Anterior cingulate cortex (tissue), 58 donors: Measurements from ENCODE around the gene ACKR3.

ENCODE experiments used
- DNase-seq, 58 donors: peaks; one replicate each; lab custom pipeline; 2025; lab: John Stamatoyannopoulos, UW

Gene ACKR3

DNA sequence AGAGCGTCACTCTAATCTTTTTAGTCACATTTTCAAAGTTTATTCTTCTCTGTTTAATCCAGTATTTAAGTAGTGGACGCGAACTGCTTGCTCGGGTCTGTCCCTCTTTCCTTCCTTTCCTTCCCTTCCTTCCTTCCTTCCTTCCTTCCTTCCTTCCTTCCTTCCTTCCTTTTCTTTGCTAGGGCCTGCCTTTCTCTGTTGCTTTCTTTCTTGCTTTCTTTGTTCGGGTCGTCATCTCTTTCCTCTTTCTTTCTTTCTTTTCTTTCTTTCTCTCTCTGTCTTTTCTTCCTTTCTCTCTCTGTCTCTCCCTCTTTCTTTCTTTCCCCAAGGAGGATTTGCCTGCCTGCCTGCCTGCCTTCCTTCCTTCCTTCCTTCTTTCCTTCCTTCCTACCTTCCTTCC lies 3.0 kb upstream of the ACKR3 start:
- DNase-seq, result no peak

DNA sequence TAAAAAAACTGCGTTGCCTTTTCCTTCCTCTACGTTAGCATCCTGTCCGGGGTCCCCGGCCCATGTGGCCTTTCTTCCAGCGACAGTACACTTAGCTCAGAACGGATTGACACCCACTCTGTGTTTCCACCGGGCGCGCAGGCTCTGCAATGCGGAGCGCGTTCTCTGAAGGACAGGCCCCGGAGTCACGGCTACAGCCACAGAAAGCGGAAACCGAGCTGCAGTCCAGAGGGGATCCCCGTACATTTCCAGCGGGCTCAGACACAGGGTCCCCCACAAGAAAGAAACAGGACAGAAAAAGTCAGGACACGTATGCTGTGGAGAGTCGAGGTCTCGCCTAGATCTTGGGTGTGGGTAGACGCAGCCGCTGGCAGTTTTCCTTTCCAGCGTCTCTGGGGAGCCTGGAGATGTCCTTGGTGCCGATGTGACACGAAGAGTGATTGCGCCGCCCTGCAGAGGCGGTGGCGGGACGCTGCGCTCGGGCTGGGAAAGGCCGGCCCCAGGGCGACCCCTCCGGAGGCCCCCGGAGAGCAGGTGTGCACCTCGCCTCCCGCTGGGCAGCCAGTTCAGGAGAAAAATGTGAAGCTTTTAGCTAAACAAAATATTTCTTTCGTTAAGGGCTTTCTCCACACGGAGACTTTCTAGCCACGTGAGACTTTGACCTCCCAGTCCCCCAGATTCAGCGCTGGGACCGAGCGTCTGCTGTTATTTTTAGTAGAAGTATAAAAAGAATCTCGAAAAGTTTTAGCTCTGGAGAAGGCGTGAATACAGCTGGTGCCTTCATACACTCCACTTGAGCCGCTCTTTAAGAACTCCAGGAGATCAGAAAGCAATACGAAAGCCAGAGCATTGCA lies 1.3 kb upstream of the ACKR3 start:
- peak in 25 of 58 donors; percentile 11 to 71 (median 37) for DNase-seq

DNA sequence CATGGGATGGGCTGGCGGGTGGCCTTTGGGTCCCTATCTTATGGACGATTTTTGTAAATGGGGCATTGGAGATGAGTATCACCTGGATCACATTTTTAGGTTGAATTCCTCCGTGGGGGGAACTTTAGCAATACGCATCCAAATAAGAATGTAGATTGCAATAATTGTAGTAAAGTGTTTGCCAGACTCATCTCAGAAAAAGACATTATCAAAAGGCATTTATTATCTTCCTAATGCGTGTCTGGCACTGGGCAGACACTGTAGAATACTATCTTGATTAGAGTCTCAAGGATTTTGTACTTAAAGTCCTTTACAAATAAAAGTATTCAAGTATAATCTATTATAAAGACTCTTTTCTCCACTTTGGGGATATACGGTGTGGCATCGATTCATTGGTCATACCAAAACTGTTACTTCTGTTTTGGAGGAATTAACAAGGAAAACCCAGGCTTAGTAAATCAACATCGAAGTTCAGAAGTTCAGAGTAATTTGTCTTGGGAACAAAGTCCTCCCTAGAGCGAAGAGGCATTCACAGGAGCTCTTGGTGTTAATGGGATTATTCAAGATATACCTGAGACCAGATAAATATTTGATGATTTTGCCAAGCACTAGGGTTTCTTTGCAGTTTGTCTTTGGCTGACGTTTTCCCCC lies 578 bp upstream of the ACKR3 start:
- DNase-seq, result no peak

DNA sequence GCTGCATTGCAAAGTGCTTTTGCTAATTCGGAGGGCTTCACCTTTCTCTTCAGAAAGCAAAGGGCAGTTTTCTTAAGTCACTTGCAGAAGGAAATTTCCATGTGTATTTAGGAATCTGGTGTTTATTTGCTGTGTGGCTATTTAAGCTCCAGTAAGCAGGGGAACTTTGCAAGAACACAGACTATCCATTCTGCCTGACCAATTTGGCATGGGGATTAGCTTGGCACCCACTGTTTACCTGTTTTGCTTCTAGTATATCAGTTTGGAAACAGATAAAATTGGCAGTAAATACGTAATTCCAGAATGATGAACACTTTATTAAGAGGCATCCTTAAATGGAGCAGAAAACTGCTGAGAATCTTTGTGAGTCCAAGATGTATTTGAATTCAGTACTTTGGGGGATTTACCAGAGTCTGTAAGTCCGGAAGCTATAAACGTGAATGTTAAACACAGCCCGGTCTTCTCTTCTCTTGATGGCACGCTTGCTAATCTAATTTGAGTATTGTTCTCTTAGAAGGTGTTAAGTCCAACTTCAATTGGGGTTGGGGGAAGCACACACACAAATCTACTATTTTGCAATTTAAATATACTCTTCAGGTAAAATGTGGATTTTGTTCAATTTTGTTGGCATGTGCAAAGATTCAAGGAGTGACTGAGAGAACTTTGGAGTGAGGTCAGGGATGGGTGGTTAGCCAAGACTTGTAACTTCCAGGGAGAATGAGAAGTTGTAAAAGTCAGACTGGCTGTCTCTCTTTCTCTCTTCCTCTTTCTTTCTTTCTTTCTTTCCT lies 650 bp downstream of the ACKR3 start:
- no peak for DNase-seq

DNA sequence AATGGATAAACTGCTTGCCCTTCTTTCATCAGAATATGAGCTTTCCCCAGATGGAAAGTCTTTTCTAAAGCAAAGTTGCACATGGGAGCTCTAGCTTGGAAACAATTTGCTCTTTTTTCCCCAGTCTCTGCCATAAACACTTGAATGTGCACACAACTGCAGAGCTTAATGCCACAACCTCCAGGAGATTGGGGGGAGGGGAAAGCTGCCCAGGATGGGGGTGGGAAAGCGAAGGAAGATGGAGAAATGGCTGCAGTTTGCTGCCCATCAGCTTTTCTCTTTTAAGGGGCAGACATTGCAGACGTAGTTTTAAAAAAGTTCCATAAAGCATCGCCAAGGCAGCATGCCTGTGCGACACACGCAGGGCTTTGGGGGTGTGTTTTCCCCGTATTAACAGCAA lies 1.5 kb downstream of the ACKR3 start:
- DNase-seq, result no peak

DNA sequence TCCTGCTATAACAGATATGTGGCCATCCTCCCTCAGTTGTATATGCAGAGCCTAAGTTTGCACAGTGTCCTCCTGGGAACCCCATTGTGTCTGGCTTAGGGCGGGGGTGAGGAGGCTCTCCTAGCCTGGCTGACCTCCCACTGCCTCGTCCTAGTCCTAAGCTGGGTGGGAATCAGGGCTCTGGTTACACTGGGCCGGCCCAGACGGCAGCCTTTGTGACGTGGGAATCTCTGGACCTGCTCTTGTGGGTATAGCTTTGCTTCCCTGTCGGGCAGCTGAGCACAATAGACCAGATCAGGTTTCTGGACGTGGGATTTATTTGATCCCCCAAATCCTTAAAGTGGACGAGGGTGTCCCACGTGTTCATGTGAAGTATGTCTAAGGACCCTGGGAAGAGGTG lies 2.9 kb downstream of the ACKR3 start:
- no peak for DNase-seq

DNA sequence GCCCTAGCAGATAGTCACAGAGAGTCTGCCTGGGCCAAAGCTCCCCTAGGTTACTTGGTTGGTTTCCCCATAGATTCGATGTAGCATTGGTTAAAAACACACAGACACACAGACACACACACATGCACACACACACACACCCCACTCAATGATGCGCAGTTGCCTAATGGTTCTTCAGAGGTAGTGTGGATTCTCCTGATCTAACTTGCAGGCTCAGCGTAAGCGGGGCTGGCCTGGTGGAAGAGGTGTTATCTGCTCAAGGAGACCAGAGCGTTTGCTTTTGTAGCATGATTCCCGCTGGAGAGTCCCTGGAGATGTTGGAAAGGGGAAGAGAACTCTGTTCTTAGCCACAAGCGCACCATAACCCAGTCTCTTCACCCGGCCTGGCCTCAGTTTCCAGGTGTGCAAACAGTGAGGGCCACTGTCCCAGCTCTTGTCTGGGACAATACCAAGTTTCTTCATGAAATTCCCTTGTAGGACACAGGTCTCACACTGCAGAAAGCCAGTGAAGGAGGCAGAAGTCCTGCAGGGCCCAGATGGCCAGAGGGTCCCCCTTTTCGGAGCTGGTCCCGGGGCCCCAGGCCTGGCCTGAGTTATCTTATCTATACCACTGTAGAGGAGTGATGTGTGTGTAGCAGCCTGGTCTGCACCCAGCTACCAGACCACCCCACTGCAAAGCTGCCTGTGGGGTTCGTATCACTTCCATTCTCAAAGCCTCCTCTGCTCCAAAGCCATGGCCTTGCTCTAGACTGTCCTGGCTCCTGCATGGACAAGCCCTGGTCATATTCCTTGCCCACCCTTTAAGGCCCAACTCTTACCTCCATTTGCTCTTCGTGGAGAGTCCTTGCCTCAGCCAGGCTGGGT lies 3.7 kb downstream of the ACKR3 start:
- DNase-seq, result no peak

DNA sequence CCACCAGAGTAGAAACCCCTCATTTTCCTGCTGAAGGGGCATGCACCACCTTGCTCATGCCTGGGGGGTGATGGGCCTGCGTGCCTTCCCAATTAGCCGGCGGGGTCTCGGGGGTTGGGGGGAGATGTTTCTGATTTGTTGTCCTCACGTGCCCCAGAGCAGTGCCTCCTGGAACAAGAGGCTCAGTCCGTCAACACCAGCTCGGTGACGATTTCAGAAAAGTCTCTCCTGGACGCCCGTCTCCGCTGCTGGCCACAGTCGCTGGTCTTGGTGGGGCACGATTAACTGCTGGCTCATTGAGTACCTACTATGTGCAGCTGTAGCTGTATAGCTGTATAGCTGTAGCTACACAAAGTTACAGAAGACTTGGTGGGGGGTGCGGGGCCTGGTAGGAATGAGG lies 4.4 kb downstream of the ACKR3 start:
- DNase-seq, result no peak

DNA sequence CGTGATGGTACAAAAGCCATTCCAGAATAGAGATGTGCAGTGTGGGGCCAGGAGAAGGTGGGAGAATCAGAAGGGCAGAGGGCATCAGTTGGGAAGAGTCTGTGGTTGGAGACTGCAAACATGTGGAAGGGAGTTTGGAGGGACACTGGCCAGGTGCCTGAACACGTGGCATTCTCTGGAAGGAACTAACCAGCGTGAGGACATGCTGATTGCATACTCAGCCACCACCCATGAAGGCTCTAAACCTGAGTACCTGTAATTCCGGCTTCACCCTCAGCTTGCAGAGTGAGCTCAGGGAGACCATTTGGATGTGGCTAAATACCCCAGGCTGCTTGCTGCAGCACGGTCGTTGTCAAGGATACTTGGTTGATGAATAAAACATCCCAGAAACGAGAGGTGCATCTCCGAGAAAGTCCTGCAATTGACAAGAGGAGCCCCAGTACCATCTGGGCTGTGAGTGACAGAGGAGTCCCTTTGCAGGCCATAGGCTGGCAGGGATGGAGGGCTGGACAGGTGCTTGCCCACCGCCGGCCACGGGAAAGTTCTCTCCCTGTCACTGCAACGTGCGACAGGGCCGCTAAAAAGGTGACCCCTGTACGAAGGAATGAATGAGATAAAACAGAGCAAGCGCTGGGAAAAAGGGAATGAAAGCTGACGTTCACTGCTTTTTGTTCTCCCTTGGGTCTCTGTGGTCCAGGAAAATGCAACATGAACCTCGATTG lies 5.0 kb downstream of the ACKR3 start:
- DNase-seq, result no peak

DNA sequence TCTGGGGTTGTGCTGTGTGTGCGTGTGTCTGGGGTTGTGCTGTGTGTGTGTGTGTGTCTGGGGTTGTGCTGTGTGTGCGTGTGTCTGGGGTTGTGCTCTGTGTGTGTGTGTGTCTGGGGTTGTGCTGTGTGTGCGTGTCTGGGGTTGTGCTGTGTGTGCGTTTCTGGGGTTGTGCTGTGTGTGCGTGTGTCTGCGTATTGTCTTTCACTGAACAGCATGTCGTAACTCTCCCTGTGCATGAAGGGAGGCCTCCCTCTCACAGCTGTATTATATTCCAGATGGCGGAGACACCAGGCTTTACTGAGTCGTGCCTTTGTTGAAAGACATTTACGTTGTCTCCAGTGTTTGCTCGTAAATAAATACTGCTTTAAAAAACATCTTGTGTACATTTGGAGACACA lies 5.9 kb downstream of the ACKR3 start:
- no peak for DNase-seq

DNA sequence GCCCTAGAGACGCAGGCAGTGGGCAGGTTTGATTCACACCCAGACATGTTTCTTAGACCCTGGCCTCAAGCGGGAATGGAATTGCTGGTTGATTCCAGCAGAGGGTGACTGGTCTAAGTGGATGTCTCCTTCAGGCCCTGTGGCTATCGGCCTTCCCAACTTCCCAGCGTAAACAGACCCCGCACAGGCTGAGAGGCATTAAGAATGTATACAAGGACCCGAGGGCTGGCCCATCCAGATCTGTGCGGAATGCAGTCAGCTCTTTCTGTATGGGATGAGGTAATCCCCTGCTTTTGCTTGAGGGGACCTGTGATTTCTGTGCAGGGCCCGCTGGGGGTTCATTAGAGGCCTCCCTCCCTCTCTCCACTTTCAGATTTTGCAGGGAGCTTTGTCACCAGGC lies 6.5 kb downstream of the ACKR3 start:
- no peak for DNase-seq

DNA sequence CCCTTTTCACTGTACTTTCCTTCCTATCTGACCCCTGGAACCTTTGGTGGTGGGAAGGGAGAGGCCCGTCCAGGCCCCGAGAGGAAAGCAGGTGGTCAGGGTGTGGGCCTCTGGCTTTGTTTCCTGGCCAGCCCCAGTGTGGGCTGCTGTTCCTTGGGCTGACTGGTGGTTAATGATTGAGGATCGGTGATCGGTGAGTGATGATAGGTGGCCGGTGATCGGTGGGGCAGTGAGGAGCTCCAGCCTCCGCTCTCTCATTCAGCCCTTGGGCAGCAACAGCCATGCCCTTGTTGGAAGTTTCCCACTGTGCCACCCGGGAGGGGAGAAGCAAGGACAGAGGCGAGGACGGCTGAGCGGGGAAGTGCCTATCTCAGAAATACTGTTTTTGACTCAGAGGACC lies 7.3 kb downstream of the ACKR3 start:
- no peak for DNase-seq

DNA sequence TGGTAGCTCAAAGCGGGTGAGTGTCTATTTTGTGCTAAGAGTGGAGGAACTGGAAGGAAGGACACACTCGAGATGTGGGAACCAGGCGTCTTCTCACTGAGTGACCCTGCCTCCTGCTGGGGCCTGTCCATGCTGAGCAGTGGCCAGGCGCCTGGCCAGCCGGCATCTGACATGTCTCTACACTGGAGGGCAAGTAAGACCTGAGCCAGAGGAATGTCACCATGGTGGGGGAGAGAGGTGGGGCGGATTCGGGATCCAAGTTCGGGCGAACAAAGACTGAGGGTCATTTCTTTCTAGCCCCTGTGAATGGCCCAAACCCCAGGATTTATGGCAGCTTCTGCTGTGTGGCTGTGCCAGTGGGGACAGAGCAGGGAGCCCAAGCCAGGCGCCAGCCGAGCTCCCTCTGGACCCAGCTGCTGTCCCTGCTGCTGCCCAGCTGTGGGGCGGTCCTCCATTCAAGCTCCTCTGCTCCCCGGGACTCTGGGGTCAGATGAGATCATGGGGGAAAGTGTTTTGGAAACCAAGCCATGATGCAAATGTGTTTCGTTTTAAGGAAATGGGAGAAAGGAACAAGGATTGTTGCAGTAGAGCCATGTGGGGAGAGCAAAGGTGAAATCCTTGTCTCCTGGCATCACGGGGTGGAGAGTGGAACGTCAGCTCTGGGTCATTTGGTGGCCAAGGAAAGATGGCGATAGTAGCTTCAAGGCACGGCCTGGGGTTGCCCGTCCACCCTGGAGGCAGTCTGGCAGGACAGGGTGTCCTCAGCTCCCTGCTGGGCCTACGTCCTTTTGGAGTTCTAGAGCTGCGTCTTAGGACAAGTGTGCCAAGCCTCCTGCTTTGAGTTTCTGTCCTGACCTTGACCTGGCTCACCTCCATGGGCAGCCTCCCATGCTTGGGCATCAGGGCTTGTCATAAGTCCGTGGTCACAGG lies 8.1 kb downstream of the ACKR3 start:
- DNase-seq, result peak in 31 of 58 donors; percentile 9 to 76 (median 36)

DNA sequence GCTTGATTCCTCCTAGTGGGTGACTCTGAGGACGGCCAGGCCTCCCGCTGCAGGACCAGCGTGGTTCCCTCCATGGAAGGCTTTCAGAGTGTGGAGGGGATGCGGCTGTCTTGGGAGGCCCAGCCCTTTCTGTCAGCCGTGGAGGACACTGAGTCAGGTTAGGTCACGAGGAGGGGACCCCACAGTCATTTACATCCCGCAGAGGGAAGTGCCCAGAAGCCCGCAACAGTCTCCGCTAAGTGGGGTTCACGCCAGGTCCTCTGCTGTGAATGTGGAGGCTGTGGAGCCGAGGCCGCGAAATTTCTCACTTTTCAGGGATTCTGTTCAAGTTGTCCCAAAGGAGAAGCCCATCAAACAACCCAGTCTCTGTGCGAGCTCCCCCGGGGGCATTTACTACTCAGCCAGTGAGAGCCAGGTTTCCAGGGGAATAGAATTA lies 8.8 kb downstream of the ACKR3 start:
- no peak for DNase-seq

DNA sequence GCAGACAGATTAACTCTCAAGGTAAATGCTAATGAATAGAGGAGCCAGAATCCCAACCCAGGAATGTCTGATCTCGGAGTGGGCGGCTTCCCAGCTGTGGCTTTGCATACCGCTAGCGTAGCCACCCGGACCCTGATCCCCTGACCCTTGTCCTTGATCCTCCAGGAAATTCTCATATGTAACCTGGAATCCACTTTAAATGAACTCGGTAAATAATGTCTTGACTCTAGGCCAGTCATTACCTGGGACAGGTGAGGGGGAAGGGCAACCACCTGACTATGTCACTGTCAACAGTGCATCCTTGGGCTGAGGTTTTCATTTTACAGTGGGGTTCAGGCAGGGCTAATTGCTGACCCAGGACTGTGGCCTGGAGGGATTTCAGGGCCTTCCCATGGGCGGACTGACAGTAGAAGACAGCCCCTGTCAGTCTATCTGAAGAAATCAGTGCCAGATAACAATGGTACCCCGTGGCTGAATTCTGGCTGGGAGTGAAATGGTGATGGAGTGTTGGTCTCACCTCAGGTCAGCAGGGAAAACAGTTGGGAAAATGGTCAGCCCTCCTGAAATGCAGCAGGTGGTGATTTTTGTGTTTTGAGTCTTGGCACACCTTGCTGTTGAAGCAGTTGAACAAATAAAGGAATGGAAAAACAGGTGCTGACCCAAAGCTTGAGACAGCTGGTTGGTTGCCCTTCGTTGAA lies 9.6 kb downstream of the ACKR3 start:
- DNase-seq, result no peak

DNA sequence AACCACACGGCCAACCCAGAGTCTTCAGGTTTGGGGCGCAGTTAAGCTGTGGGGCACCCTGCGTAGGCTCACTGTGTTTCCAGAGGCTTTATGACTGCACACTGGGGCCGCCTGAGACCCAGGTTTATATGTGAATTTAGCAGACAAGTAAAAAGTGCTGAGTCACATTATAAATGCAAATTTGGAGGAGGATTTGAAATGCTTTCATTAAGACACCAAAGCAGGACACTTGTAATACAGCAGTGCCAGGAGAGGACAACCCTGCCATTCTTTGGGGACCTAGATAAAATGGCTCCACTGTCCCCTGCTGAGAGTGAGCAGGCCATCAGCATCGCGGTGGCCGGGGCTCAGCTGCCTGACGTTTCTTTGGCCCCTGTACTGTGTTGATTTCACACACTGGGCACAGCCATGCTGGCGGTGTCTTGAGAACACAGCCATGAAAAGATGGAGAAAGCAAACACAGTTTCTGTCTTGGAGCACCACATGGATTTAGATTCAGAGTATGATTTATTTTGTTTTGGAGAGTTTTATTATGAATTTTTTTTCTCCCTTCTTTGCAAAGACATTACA lies 10.2 kb downstream of the ACKR3 start:
- peak in 41 of 58 donors; percentile 9 to 77 (median 40) for DNase-seq

DNA sequence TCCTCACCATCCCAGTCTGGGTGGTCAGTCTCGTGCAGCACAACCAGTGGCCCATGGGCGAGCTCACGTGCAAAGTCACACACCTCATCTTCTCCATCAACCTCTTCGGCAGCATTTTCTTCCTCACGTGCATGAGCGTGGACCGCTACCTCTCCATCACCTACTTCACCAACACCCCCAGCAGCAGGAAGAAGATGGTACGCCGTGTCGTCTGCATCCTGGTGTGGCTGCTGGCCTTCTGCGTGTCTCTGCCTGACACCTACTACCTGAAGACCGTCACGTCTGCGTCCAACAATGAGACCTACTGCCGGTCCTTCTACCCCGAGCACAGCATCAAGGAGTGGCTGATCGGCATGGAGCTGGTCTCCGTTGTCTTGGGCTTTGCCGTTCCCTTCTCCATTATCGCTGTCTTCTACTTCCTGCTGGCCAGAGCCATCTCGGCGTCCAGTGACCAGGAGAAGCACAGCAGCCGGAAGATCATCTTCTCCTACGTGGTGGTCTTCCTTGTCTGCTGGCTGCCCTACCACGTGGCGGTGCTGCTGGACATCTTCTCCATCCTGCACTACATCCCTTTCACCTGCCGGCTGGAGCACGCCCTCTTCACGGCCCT lies 11.2 kb downstream of the ACKR3 start:
- DNase-seq, result no peak
